ENCODE data around the gene ZNHIT3.

Gene ZNHIT3

GRCh38 chr17:36514856-36515255 lies 28.4 kb downstream of the ZNHIT3 start:
- H3K4me3 ChIP-seq (ENCODE audit: low read length), result no peak overlapping the region
- DNase-seq (ENCODE audit: low read depth), result no peak
- TF ChIP-seq CTCF (IDR thresholded peaks at IDR 0.05; ENCODE audit: insufficient read depth, low read depth, low read length, missing control alignments), result no peak

GRCh38 chr17:36515837-36516236 lies 29.4 kb downstream of the ZNHIT3 start:
- DNase-seq (ENCODE audit: low read depth), result no peak
- no peak overlapping the region for H3K4me3 ChIP-seq (ENCODE audit: low read length)
- TF ChIP-seq CTCF (IDR thresholded peaks at IDR 0.05; ENCODE audit: insufficient read depth, low read depth, low read length, missing control alignments), result no peak

- no peak overlapping the region for H3K4me3 ChIP-seq (ENCODE audit: low read length)
- no peak for TF ChIP-seq CTCF (IDR thresholded peaks at IDR 0.05; ENCODE audit: insufficient read depth, low read depth, low read length, missing control alignments)
- DNase-seq (ENCODE audit: low read depth), result no peak
Measured at GRCh38 chr17:36523113-36523512, 36.6 kb downstream of the ZNHIT3 start.

- peak; percentile 82 for DNase-seq (ENCODE audit: low read depth)
- TF ChIP-seq CTCF (IDR thresholded peaks at IDR 0.05; ENCODE audit: insufficient read depth, low read depth, low read length, missing control alignments), result no peak
- H3K4me3 ChIP-seq (ENCODE audit: low read length), result no peak overlapping the region
Measured at GRCh38 chr17:36524428-36524876, 38.0 kb downstream of the ZNHIT3 start.

- DNase-seq (ENCODE audit: low read depth), result peak; percentile 44
- no peak overlapping the region for H3K4me3 ChIP-seq (ENCODE audit: low read length)
- no peak for TF ChIP-seq CTCF (IDR thresholded peaks at IDR 0.05; ENCODE audit: insufficient read depth, low read depth, low read length, missing control alignments)
Measured at GRCh38 chr17:36525113-36525512, 38.6 kb downstream of the ZNHIT3 start.

GRCh38 chr17:36525888-36526287 lies 39.4 kb downstream of the ZNHIT3 start:
- no peak overlapping the region for H3K4me3 ChIP-seq (ENCODE audit: low read length)
- no peak for DNase-seq (ENCODE audit: low read depth)
- TF ChIP-seq CTCF (IDR thresholded peaks at IDR 0.05; ENCODE audit: insufficient read depth, low read depth, low read length, missing control alignments), result no peak

GRCh38 chr17:36527621-36528250 lies 41.3 kb downstream of the ZNHIT3 start:
- DNase-seq (ENCODE audit: low read depth), result no peak
- H3K4me3 ChIP-seq (ENCODE audit: low read length), result no peak overlapping the region
- TF ChIP-seq CTCF (IDR thresholded peaks at IDR 0.05; ENCODE audit: insufficient read depth, low read depth, low read length, missing control alignments), result no peak
